ENCODE measurements around the gene PLAAT4. TPM values are rescaled to one million over a fixed set of nuclear protein-coding genes. Genes with fewer than 3 reads are reported as not detected.

Gene PLAAT4
- total and polyA plus RNA-seq, 2 of the 8 experiments (the other 6 are each of a cell fraction or from before 2014, with no cell fraction given) = 2.8 to 4.1 TPM

DNA sequence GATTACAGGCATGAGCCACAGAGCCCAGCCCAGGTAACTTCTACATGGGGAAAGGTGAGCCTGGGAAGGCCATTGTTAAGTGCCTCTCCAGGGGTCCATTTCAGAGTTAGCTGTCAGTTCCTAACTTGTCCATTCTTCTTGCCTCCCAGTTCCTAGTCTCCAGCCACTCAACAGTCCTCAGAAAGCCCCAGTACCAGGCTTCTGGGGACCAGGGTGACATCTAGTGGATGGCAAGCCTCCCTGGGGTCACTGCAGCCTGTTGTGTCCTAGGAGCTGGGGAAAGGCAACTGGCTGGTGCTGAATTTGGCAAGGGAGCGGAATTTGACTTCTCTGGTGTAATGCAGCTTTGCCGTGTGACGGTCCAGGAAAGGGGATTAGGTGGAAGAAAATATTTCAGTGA, 28.6 kb upstream of the PLAAT4 start:
- WGBS, 2 experiments (ENCODE audit: extremely low coverage in 1 of 2, insufficient coverage in 1 of 2, insufficient read length in 1 of 2, insufficient replicate concordance in 2 of 2, low coverage in 1 of 2, low lambda C conversion rate in 2 of 2, missing lambda C conversion rate in 1 of 2) = 94% methylated on average over 3 of the region's 3 CpGs; no CpG with 5 or more reads in 1 of the 2 experiments
- Histone ChIP-seq H2BK12ac (ENCODE audit: low read depth, low read length) (no peak overlapping the region), H3K4me1 (replicated peaks in 1 of 4; ENCODE audit: control insufficient read depth in 3 of 4, insufficient read depth in 4 of 4, low read length in 3 of 4) (peaks cover 9 to 21% (median 15%) of the 10 kb centered on the region in 4 experiments), H3K14ac (ENCODE audit: insufficient read length) (no peak overlapping the region), H3K27ac (ENCODE audit: low read depth, low read length) (no peak overlapping the region), H2BK120ac (replicated peaks; ENCODE audit: low read depth, low read length) (peak overlapping the region; percentile 5), H4K20me1 (replicated peaks in 1 of 2; ENCODE audit: control insufficient read depth in 1 of 2, insufficient read depth in 2 of 2, low read length in 2 of 2) (no peaks in the 10 kb centered on the region), H3K23ac (ENCODE audit: insufficient read length) (no peak overlapping the region), H3K9me3 (ENCODE audit: insufficient read depth in 2 of 2, low read depth in 1 of 2, low read length in 1 of 2) (no peaks in the 10 kb centered on the region), H3K79me2 (ENCODE audit: control insufficient read depth in 1 of 2, insufficient read depth in 2 of 2, low read length in 2 of 2) (no peaks in the 10 kb centered on the region), H2BK20ac (ENCODE audit: low read length) (no peak overlapping the region), H3K18ac (ENCODE audit: extremely low read depth, low read length) (no peak overlapping the region), H3K56ac (replicated peaks; ENCODE audit: insufficient read length, low read depth, low read length) (no peak overlapping the region), H4K8ac (ENCODE audit: extremely low read depth, insufficient read depth, low read length) (no peak overlapping the region), H3K4me3 (ENCODE audit: extremely low read depth in 1 of 4, insufficient read depth in 2 of 4, low read depth in 3 of 4, low read length in 4 of 4) (no peak overlapping the region), H2AFZ (ENCODE audit: low read length) (no peak overlapping the region), H2AK5ac (ENCODE audit: low read depth, low read length) (no peak overlapping the region), H3K9ac (replicated peaks in 1 of 4; ENCODE audit: extremely low read depth in 1 of 4, low read depth in 3 of 4, low read length in 3 of 4) (no peak overlapping the region), H4K91ac (replicated peaks; ENCODE audit: insufficient read length, low read length) (no peak overlapping the region), H3K4ac (replicated peaks; ENCODE audit: insufficient read length, low read depth, low read length) (no peak overlapping the region), H3K27me3 (replicated peaks in 1 of 4; ENCODE audit: control insufficient read depth in 3 of 4, extremely low read depth in 1 of 4, insufficient read depth in 3 of 4, low read length in 3 of 4) (no peaks in the 10 kb centered on the region), H3K79me1 (ENCODE audit: low read depth, low read length) (no peaks in the 10 kb centered on the region), H2BK15ac (ENCODE audit: low read length) (no peak overlapping the region), H3K36me3 (ENCODE audit: control insufficient read depth in 2 of 4, insufficient read depth in 4 of 4, low read length in 3 of 4) (no peaks in the 10 kb centered on the region), H2BK5ac (ENCODE audit: low read depth, low read length) (no peak overlapping the region), H3K23me2 (ENCODE audit: low read depth, low read length) (no peaks in the 10 kb centered on the region), H4K5ac (ENCODE audit: insufficient read length, low read depth, low read length) (no peak overlapping the region), H3K4me2 (ENCODE audit: insufficient read depth in 1 of 2, low read depth in 2 of 2, low read length in 2 of 2) (no peak overlapping the region)
- DNase-seq (ENCODE audit: low read depth in 1 of 2, low spot score in 2 of 2) (peak in 1 of 2 experiments; percentile 54), FAIRE-seq (no peak)
- POLR2A ChIA-PET (ENCODE audit: partially characterized antibody) = interaction anchor here (0.9 to 1.3 kb wide), 5 partner anchors 9 to 29 kb away, joined by 3 to 4 read pairs (median 3); partner anchors contain the start of gene PLAAT4
- CTCF ChIA-PET (ENCODE audit: partially characterized antibody) = interaction anchor here (0.5 to 8.2 kb wide), 21 partner anchors 10 to 473 kb away, joined by 3 to 97 read pairs (median 3); partner anchors contain the start of gene PLAAT5
- no peak for TF ChIP-seq CEBPB (IDR thresholded peaks at IDR 0.05; ENCODE audit: low read depth, low read length)
- no peak for TF ChIP-seq RFX5 (IDR thresholded peaks at IDR 0.05; ENCODE audit: borderline replicate concordance, low read depth, low read length)
- TF ChIP-seq SP4 (IDR thresholded peaks at IDR 0.05; ENCODE audit: low read length) = no peak
- TF ChIP-seq KDM5A (IDR thresholded peaks at IDR 0.05; ENCODE audit: low read length) = no peak
- TF ChIP-seq TBP (IDR thresholded peaks at IDR 0.05; ENCODE audit: low read depth, low read length) = no peak
- TF ChIP-seq CHD2 (IDR thresholded peaks at IDR 0.05; ENCODE audit: low read length) = no peak
- TF ChIP-seq, protein P1, sequence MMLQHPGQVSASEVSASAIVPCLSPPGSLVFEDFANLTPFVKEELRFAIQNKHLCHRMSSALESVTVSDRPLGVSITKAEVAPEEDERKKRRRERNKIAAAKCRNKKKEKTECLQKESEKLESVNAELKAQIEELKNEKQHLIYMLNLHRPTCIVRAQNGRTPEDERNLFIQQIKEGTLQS (IDR thresholded peaks at IDR 0.05; ENCODE audit: insufficient read depth, low read depth, low read length) = no peak
- no peak for TF ChIP-seq TAF1 (IDR thresholded peaks at IDR 0.05; ENCODE audit: low read depth, low read length)
- no peak for TF ChIP-seq EZH2 (IDR thresholded peaks at IDR 0.05; ENCODE audit: low read depth, low read length, severe bottlenecking)
- TF ChIP-seq RBBP5 (IDR thresholded peaks at IDR 0.05; ENCODE audit: borderline replicate concordance, low read depth, low read length) = no peak
- TF ChIP-seq, protein P2, sequence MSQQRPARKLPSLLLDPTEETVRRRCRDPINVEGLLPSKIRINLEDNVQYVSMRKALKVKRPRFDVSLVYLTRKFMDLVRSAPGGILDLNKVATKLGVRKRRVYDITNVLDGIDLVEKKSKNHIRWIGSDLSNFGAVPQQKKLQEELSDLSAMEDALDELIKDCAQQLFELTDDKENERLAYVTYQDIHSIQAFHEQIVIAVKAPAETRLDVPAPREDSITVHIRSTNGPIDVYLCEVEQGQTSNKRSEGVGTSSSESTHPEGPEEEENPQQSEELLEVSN (IDR thresholded peaks at IDR 0.05) = no peak

Data from H1 (cell line).